Stimulated activated CD4-positive, alpha-beta T cell treated with anti-CD3 and anti-CD28 coated beads, TNF-alpha, amount 100 ng/mL, for 1 hour (primary cell): ENCODE measurements around the gene SNF8.
A peak's percentile ranks its signal among the peaks of the same experiment; 100 is the strongest.

Experiments used
- DNase-seq, 3 donors: peaks; one replicate each; pipeline ENCODE4 v3.0.0-alpha.2; 2020; ENCODE audit warnings: low read depth in 3 of 3, low spot score in 1 of 3

Gene SNF8

DNA sequence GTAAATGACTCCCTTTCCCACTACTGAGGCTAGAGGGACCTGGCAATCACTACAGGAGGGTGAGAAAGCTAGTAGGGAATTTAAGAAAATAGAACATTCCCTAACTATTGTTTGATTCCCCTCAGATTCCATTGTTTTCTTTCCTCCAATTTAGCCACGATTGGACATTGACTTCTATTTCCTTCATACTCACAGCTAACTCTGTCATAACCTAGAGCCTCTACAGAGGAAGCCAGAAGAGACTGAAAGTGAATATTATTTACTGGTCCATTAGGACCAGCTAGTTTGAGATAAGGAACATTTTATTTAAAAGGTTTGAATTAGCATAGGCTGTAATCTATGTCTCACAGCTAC, 14.9 kb downstream of the SNF8 start:
- no peak for DNase-seq

- DNase-seq: no peak
These were observed 15.5 kb downstream of the SNF8 start for GRCh38 chr17:48928876-48929811.

DNA sequence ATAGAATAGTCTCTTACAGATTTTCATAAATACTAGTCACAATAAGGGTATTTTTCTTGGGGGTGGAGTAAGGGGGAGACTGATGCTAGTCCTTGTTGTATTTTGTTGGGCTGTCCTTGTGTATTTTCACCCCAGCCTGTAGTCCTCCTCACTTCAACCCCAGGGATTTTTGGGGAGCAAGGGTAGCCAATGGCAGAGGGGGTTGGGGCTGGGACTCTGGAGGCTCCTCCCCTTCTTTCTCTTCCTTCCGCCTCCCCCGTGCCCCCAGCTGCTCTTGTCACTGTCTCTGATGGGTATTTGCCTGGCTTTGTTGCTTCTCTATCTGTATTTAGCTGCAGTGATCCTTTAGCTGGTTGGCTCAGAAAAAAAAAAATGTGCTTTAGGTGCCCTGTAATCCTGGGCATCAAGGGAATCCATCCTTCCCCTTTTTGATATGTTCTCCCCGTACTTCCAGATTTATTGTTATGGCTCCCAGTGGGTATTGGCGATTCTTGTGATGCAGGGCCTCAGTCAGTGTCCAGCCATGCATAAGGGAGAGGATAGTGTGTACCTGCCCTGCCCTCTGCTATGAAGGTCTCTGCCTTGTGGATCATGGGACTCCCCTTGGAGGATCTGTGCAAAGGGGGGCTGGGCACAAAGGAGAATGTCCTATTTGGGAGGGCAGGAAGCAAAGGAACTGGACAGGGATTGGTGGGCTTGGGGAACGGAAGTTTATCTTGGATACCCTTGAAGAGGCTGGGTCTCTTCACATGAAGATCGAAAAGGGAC, 16.5 kb downstream of the SNF8 start:
- DNase-seq: no peak

GRCh38 chr17:48925991-48926342, 18.7 kb downstream of the SNF8 start:
- no peak for DNase-seq

GRCh38 chr17:48925251-48925990, 19.2 kb downstream of the SNF8 start:
- DNase-seq: no peak

- DNase-seq: peak in 1 of 3 donors; percentile 34
These were observed 29.0 kb downstream of the SNF8 start for GRCh38 chr17:48915459-48916282.

DNA sequence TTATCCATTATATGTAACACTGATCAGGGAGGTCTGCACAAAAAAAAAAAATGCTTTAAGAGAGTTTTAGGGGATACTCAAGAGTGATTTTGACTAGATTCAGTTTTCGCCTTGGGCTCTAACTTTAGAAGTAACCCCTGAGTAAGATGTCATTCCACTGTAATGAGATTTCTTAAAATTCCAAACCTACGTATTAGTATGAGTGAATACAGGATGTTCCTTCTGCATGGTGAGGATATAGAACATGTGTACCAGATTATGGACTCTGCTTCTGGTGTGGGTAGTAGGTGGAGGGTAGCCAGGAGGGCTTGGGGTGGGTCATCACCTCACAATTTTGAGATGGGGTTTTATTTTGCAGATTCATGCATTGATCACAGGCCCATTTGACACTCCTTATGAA, 32.2 kb downstream of the SNF8 start:
- no peak for DNase-seq

- no peak for DNase-seq
These were observed 34.3 kb downstream of the SNF8 start for GRCh38 chr17:48910370-48910769.

GRCh38 chr17:48909783-48910182, 34.9 kb downstream of the SNF8 start:
- DNase-seq: no peak

DNA sequence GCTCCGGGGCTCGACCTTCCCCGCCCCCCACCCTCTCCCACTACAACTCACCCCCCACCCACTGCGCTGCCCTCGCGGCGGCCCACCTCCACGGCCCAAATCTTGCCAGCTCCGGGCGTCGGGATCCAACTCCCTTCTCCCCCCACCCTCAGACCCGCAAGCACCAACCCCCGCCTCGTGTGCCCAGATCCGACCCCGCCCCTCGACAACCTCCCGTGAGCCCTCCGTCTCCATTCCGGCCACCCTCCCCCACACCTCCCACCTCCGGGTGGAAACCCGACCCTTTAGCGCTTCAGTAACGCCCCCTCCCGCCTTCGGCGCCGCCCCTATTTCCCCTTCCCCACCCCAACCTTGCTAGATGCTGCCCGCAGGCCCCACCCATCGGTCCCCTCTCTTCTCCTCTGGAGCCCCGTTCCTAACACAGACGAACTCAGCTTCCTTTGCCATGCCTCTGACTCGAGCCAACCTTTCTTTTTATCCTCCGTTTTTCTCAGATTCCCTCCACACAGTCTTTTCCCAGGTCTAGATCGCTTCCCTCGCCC, 35.7 kb downstream of the SNF8 start:
- DNase-seq: peak; percentile 58 to 91 (median 68)

DNA sequence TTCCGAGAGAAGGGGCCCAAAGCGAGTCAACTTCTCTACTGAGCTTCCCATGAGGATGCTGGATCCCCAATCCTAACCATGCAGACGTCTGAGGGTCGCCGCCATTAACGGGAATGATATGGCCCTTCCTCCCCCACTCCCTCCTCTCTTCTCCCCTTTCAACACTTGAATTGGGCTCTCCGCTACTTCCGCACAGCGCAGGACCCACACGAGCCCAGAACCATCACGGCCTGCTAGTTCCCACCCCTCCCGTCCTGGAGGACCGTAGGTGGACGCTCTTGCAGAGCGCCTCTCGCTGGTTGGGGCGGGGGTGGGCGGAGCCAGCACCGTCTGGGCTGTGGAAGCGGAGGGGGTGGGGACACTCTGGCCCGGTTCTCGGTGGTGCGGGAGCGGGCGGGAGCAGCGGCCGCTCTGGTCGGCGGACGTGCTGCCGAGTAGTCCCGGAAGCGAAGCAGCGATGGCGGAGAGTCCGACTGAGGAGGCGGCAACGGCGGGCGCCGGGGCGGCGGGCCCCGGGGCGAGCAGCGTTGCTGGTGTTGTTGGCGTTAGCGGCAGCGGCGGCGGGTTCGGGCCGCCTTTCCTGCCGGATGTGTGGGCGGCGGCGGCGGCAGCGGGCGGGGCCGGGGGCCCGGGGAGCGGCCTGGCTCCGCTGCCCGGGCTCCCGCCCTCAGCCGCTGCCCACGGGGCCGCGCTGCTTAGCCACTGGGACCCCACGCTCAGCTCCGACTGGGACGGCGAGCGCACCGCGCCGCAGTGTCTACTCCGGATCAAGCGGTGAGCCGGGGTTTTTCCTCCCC, 36.4 kb downstream of the SNF8 start, which contains the start of gene UBE2Z:
Gene UBE2Z (plus strand): TSS at position 361 of the 797 bp plus-strand sequence. CDS start 97 bp downstream, at position 458.
- peak; percentile 74 to 82 (median 81) for DNase-seq

DNA sequence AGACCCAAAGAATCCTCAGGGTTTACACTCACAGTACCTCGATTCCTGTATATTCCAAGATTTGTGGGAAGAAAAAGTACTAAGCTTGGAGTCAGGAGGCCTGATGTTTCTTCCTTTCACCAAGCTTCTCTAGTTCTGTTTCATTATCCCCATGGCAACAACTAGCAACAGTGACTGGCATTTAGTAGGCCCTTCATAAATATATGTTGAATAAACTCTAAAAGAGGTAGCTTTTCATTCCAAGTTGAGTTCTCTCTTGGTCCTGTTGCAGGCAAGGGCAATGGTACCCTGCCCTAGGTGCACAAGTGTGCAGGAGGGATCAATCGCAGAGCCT, 37.0 kb downstream of the SNF8 start:
- DNase-seq: no peak

- DNase-seq: no peak
These were observed 38.6 kb downstream of the SNF8 start for GRCh38 chr17:48905987-48906515.

- DNase-seq: no peak
These were observed 40.2 kb downstream of the SNF8 start for GRCh38 chr17:48904428-48904827.

- DNase-seq: no peak
These were observed 41.2 kb downstream of the SNF8 start for GRCh38 chr17:48903401-48903800.

DNA sequence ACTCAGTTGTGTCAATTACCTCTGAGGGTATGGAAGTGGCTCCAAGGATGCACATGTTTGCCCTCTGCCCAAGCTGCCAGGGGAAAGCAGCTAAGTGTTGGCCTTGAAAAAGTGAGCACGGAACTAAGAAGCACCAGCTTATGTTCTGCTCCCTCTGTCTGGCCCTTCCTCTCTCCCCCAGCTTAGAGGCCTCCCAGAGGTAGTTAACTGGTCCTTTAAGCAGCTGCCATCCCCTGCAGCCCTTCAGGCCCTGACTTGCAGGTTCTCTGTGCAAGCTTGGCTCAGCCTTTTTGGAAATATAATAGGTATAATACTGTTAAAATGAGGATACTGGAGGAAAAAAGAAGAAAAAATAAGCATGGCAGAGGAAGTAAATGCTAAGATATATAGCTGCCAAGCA, 43.4 kb downstream of the SNF8 start:
- DNase-seq: no peak

DNA sequence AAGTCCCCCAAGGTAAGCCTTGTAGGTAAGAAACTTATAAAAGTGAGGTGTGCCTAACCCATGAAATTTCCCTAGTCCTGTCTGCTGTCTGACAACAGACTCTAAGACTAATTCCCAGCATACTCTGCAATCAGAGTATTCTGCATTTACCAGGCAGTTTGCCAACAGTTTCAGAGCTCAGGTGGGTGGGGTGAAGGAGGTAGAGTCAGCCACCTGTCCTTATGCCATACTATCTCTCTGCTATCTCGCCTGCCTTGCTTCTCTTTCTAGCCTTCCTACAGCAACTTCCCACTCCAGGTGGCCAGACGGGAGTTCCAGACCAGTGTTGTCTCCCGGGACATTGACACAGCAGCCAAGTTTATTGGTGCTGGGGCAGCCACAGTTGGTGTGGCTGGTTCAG, 49.8 kb downstream of the SNF8 start:
- no peak for DNase-seq

- DNase-seq: no peak
These were observed 50.8 kb downstream of the SNF8 start for GRCh38 chr17:48893646-48894508.
